Calu3 (cell line): Measurements from ENCODE around the gene RANBP17. TPM values are rescaled to one million over a fixed set of nuclear protein-coding genes. Genes with fewer than 3 reads are reported as not detected.

ENCODE experiments used
- BruUV-seq: library from RNA; stranded (reverse); fragments of 400-500 nt; replicated peaks from 2 replicates; lab custom pipeline; 2021; lab: Mats Ljungman, UMichigan
- CTCF ChIA-PET: fragments of 300-600 bp; sonication (Branson Sonifier 250); formaldehyde crosslinking; loops from one replicate; lab custom pipeline; 2022; ENCODE audit warnings: antibody characterized with exemption; lab: Charles Lee
- DNase-seq: peaks from one replicate; pipeline ENCODE4 v3.0.0; 2022
- H3K27ac Mint-ChIP-seq: one replicate; pipeline ENCODE4 v1.8.0; 2022; ENCODE audit warnings: mixed read lengths; ENCODE audit not compliant: unreplicated experiment
- H3K27me3 Mint-ChIP-seq: one replicate; pipeline ENCODE4 v1.8.0; 2022; ENCODE audit warnings: mixed read lengths; ENCODE audit not compliant: unreplicated experiment
- H3K36me3 Mint-ChIP-seq: one replicate; pipeline ENCODE4 v1.8.0; 2022; ENCODE audit warnings: mild to moderate bottlenecking, moderate library complexity, mixed read lengths; ENCODE audit not compliant: insufficient read depth, unreplicated experiment
- H3K4me1 Mint-ChIP-seq: one replicate; pipeline ENCODE4 v1.8.0; 2022; ENCODE audit warnings: mild to moderate bottlenecking, low read depth, mixed read lengths; ENCODE audit not compliant: unreplicated experiment
- H3K4me3 Mint-ChIP-seq: one replicate; pipeline ENCODE4 v1.8.0; 2022; ENCODE audit warnings: mild to moderate bottlenecking, low read depth, moderate library complexity, mixed read lengths; ENCODE audit not compliant: unreplicated experiment
- H3K9me3 Mint-ChIP-seq: one replicate; pipeline ENCODE4 v1.8.0; 2022; ENCODE audit warnings: low read depth, mixed read lengths; ENCODE audit not compliant: unreplicated experiment
- CTCF ChIP-seq: fragments of 200-600 bp; IDR thresholded peaks from one replicate; pipeline ENCODE4 v1.8.0; 2022; ENCODE audit warnings: antibody characterized with exemption; ENCODE audit not compliant: unreplicated experiment
- intact Hi-C: fragments of 100-400 bp; cut with micrococcal nuclease; formaldehyde crosslinking; loops from one replicate; pipeline ENCODE4 v1.10.0; 2022; ENCODE audit not compliant: unreplicated experiment
- total RNA-seq: library from RNA; stranded (reverse); gene quantifications from 2 replicates; pipeline ENCODE4 v1.2.3, GENCODE V29; 2022

Gene RANBP17
- total RNA-seq, 1 experiment from 2014 or later = 117 TPM

- H3K36me3 Mint-ChIP-seq = no peaks in the 10 kb centered on the region
- H3K4me3 Mint-ChIP-seq = no peak overlapping the region
- H3K27ac Mint-ChIP-seq = no peak overlapping the region
- no peak for TF ChIP-seq CTCF
- no TSS peak for BruUV-seq
- H3K27me3 Mint-ChIP-seq = no peaks in the 10 kb centered on the region
- intact Hi-C loops = no loop called here
- DNase-seq = no peak
- CTCF ChIA-PET = no interaction called here
- H3K4me1 Mint-ChIP-seq = peaks cover 49% of the 10 kb centered on the region
- peaks cover 5% of the 10 kb centered on the region for H3K9me3 Mint-ChIP-seq
Observed at GRCh38 chr5:170875811-170876210, 14.0 kb downstream of the RANBP17 start.

GRCh38 chr5:170880084-170880483 lies 18.3 kb downstream of the RANBP17 start:
- intact Hi-C loops = no loop called here
- no peak overlapping the region for H3K27ac Mint-ChIP-seq

GRCh38 chr5:170882345-170882744 lies 20.5 kb downstream of the RANBP17 start:
- Mint-ChIP-seq H3K27me3 (no peaks in the 10 kb centered on the region), H3K36me3 (peaks cover 17% of the 10 kb centered on the region), H3K9me3 (no peaks in the 10 kb centered on the region), H3K27ac (no peak overlapping the region), H3K4me1 (peaks cover 13% of the 10 kb centered on the region), H3K4me3 (no peak overlapping the region)
- TF ChIP-seq CTCF = no peak
- intact Hi-C loops = no loop called here
- BruUV-seq = no TSS peak
- no peak for DNase-seq
- CTCF ChIA-PET = no interaction called here

More at GRCh38 chr5:170880084-170880483, 18.3 kb downstream of the RANBP17 start:
- no TSS peak for BruUV-seq
- Mint-ChIP-seq H3K9me3 (no peaks in the 10 kb centered on the region), H3K4me3 (no peak overlapping the region), H3K27me3 (no peaks in the 10 kb centered on the region), H3K36me3 (peaks cover 14% of the 10 kb centered on the region), H3K4me1 (peaks cover 31% of the 10 kb centered on the region)
- CTCF ChIA-PET = no interaction called here
- no peak for DNase-seq
- no peak for TF ChIP-seq CTCF

- intact Hi-C loops = no loop called here
- no peak for DNase-seq
- Mint-ChIP-seq H3K27ac (no peak overlapping the region), H3K27me3 (no peaks in the 10 kb centered on the region), H3K9me3 (no peaks in the 10 kb centered on the region), H3K4me3 (no peak overlapping the region), H3K36me3 (peaks cover 23% of the 10 kb centered on the region), H3K4me1 (no peaks in the 10 kb centered on the region)
- no peak for TF ChIP-seq CTCF
- BruUV-seq = no TSS peak
- CTCF ChIA-PET = no interaction called here
Observed at GRCh38 chr5:170885256-170885655, 23.4 kb downstream of the RANBP17 start.
